ENCODE data around the gene TMPRSS7.
A peak's percentile ranks its signal among the peaks of the same experiment; 100 is the strongest.

- peak; percentile 86 for TF ChIP-seq CTCF (IDR thresholded peaks at IDR 0.05; ENCODE audit: borderline replicate concordance, extremely low read depth, low read length, poor library complexity, severe bottlenecking)
- TF ChIP-seq EZH2 (IDR thresholded peaks at IDR 0.05; ENCODE audit: borderline replicate concordance, low read depth, low read length, severe bottlenecking), result no peak
These were observed 77.4 kb downstream of the TMPRSS7 start for GRCh38 chr3:112111785-112112402.

Measured in DND-41 (cell line).